Astrocyte of the cerebellum (primary cell): Measurements from ENCODE around the gene AZIN2.
"Not testable (repeated sequence)": the region's sequence is repeated elsewhere in the genome, so short reads cannot be mapped to it uniquely, and the experiment has no call there.

Experiments used
- DNase-seq: peaks from one replicate; pipeline ENCODE4 v3.0.0-alpha.2; 2011; ENCODE audit warnings: low read depth
- H3K4me3 ChIP-seq: 2 replicates; pipeline ENCODE4 v1.5.1; 2011; ENCODE audit warnings: mild to moderate bottlenecking, low read depth, low read length, moderate library complexity
- in situ Hi-C: cut with HindIII; loops from 2 replicates; pipeline ENCODE4 v1.10.0; 2017; ENCODE audit warnings: low sequenced_read_pairs
- TF ChIP-seq, protein P1 (sequence below): IDR thresholded peaks from 2 replicates; pipeline ENCODE4 v1.5.1; 2012; ENCODE audit warnings: low read length, low read depth, moderate library complexity, mild to moderate bottlenecking; ENCODE audit errors: missing control alignments

Gene AZIN2

GRCh38 chr1:33133478-33134105, 52.6 kb downstream of the AZIN2 start:
- TF ChIP-seq, protein P1, sequence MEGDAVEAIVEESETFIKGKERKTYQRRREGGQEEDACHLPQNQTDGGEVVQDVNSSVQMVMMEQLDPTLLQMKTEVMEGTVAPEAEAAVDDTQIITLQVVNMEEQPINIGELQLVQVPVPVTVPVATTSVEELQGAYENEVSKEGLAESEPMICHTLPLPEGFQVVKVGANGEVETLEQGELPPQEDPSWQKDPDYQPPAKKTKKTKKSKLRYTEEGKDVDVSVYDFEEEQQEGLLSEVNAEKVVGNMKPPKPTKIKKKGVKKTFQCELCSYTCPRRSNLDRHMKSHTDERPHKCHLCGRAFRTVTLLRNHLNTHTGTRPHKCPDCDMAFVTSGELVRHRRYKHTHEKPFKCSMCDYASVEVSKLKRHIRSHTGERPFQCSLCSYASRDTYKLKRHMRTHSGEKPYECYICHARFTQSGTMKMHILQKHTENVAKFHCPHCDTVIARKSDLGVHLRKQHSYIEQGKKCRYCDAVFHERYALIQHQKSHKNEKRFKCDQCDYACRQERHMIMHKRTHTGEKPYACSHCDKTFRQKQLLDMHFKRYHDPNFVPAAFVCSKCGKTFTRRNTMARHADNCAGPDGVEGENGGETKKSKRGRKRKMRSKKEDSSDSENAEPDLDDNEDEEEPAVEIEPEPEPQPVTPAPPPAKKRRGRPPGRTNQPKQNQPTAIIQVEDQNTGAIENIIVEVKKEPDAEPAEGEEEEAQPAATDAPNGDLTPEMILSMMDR: no peak
- DNase-seq: no peak
- no peak overlapping the region for H3K4me3 ChIP-seq
- in situ Hi-C loops: no loop called here

DNA sequence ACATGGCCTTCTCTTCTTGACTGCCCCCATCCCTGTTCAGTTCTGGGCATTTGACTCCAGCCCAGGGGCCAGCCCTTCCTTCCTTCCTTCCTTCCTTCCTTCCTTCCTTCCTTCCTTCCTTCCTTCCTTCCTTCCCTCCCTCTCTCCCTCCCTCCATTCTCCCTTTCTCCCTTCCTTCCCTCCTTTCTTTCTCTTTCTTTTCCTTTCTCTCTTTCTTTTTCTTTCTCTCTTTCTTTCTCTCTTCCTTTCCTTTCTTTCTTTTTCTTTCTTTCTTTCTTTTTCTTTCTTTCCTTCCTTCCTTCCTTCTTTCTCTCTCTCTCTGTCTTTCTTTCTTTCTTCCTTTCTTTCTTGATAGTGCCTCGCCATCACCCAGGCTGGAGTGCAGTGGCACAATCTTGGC, 55.1 kb downstream of the AZIN2 start:
- in situ Hi-C loops, DNase-seq, H3K4me3 ChIP-seq: not testable (repeated sequence)

DNA sequence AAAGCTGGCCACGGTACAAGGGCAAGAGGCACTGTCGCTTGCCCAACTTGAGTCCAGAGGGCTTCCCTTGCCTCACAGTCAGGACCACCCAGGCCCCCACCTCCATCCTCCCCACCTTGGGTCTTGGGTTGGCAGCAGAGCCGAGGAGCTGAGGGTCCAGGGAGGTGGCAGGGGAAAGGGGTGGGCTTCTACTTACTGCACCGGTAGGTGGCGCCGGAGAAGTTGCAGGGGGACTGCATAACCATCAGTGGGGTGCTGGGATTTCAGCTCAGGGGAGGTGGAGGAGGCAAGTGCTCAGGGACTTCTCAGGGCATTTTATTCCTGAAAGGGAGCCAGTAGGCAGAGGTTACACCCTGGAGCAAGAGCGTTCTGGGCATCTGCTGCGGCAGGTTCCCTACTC, 56.8 kb downstream of the AZIN2 start:
- in situ Hi-C loops: no loop called here
- no peak for DNase-seq

DNA sequence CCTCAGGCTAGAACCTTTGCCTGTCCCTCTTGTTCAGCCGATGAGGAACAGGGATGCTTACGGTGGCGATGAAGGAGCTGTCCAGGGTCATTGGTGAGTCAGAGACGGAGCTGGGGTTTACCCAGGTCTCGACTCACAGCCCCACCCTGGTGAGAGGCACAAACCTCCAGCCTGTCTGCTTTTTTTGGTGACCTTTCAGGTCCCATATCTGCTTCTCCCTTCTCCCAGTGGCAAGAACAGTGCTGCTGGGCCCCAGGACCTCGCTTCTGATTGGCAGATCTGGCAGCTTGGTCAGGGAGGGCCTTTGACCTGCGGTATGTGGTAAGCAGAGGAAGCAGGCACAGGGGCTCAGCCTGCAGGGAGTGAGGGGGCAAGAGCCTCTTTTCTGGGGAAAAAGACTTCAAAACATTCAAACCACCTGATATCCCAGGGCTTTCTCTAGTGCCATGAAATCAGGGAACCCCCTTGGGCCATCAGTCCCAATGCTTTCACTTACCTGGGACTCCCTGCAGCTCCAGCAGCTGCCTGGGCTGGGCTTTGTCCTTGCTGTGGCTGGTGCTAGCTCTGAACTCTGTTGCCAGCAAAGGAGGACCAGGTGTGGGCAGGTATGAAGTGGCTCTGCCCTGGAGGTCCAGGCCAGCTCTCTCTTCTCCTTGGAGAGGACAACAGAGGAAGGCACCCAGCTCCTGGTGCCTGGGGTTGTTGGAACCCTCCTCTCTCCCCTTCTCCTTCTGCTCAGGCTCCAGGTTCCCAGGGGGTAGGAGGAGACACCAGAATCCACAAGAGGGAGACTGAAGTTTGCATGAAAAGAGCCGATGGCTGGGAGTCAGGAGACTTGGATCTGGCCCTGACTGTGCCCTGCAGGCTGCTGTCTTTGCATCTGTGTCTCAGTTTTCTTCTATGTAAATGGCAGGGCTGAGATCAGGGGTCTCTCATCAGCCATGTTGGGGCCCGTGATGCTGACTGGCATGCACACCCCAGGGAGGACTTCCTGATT, 59.5 kb downstream of the AZIN2 start:
- DNase-seq: no peak
- TF ChIP-seq, protein P1: peak; percentile 28
- H3K4me3 ChIP-seq: no peak overlapping the region
- in situ Hi-C loops: loop anchor here (5.0 kb wide), 1 partner anchor 37 kb away; no protein-coding TSS in a partner anchor

More for the DNA sequence above, 56.8 kb downstream of the AZIN2 start:
- TF ChIP-seq, protein P1: peak; percentile 79
- no peak overlapping the region for H3K4me3 ChIP-seq

DNA sequence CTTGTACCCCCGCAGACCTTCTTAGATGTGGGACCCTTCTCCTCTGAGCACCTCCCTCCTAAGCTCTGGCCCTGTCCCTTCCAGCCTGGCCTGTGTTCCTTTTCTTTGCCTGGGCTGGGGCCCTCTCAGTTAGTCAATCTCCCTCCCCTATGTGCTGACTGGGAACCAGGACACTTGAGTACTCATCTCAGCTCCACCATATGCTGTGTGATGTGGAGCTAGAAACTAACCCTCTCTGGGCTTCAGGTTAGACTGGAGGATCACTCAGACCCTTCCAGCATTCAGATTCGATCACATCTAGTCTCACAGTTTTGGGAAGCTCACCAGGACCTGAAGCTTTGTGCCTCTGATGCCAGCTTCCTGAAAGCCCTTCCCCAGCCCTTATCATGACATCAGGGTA, 60.3 kb downstream of the AZIN2 start:
- in situ Hi-C loops: loop anchor here (5.0 kb wide), 1 partner anchor 36 kb away; no protein-coding TSS in a partner anchor
- TF ChIP-seq, protein P1: no peak
- DNase-seq: no peak
- no peak overlapping the region for H3K4me3 ChIP-seq

DNA sequence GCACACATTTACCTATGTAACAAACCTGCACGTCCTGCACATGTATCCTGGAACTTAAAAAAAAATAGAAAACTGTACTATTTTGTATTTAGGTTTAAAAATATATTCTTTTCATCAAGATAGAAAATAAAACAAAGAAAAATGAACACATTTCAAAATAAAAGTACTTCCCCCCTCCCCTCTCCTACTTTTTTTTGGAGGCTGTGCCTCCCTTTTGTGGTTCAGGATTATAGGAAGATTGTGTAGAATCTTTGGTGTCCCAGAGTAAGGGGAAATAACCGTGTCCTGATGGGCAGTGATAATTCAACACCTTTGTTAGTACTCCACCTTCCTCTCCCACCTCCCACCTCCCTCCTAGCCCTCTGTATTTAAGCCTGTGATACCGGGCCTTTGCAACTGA, 60.8 kb downstream of the AZIN2 start:
- in situ Hi-C loops: loop anchor here (5.0 kb wide), 1 partner anchor 36 kb away; no protein-coding TSS in a partner anchor
- DNase-seq: no peak
- TF ChIP-seq, protein P1: no peak
- no peak overlapping the region for H3K4me3 ChIP-seq
